ENCODE data around the gene SLC38A2.
A peak's percentile ranks its signal among the peaks of the same experiment; 100 is the strongest.

Gene SLC38A2

GRCh38 chr12:46404733-46405132 is 32.2 kb upstream of the SLC38A2 start:
- Histone ChIP-seq H3K27ac (ENCODE audit: low read length, poor library complexity, severe bottlenecking) (no peak overlapping the region), H3K9me3 (ENCODE audit: control insufficient read depth, low read length) (no peaks in the 10 kb centered on the region), H4K91ac (ENCODE audit: low read length) (peak overlapping the region; percentile 46), H2BK12ac (ENCODE audit: low read length in 2 of 2) (peak overlapping the region in 1 of 2 experiments; percentile 96), H3K79me1 (replicated peaks; ENCODE audit: low read length, poor library complexity, severe bottlenecking) (peaks cover 6% of the 10 kb centered on the region), H3K4ac (ENCODE audit: low read depth in 1 of 2, low read length in 2 of 2) (peak overlapping the region; percentile 55 to 90), H3K4me3 (ENCODE audit: insufficient read depth in 1 of 2, low read depth in 1 of 2, low read length in 2 of 2) (no peak overlapping the region), H2BK15ac (ENCODE audit: low read depth, poor library complexity, severe bottlenecking) (no peak overlapping the region), H3K4me1 (ENCODE audit: control insufficient read depth, insufficient read depth, low read depth, low read length) (peaks cover 5% of the 10 kb centered on the region), H3K14ac (ENCODE audit: low read length in 2 of 2) (peak overlapping the region in 1 of 2 experiments; percentile 83), H3K23ac (ENCODE audit: low read length in 2 of 2) (no peak overlapping the region), H3K18ac (ENCODE audit: low read depth in 1 of 2, low read length in 2 of 2) (peak overlapping the region; percentile 78 to 84), H3K9ac (ENCODE audit: low read length) (no peak overlapping the region), H3K27me3 (ENCODE audit: control insufficient read depth in 1 of 2, insufficient read depth in 1 of 2, low read length in 2 of 2) (no peaks in the 10 kb centered on the region), H3K4me2 (ENCODE audit: low read length, poor library complexity, severe bottlenecking) (no peak overlapping the region), H2BK120ac (ENCODE audit: low read depth, low read length) (peak overlapping the region; percentile 59), H3K36me3 (ENCODE audit: control insufficient read depth in 1 of 2, insufficient read depth in 2 of 2, low read depth in 1 of 2, low read length in 2 of 2) (no peaks in the 10 kb centered on the region), H2AK5ac (ENCODE audit: low read length, severe bottlenecking) (peak overlapping the region; percentile 70), H2BK5ac (ENCODE audit: low read depth, low read length, poor library complexity, severe bottlenecking) (no peak overlapping the region), H2AFZ (ENCODE audit: low read depth, low read length) (no peak overlapping the region), H4K8ac (ENCODE audit: low read length) (no peak overlapping the region)
- WGBS: 95% methylated on average over 5 of the region's 5 CpGs
- no peak for DNase-seq

DNA sequence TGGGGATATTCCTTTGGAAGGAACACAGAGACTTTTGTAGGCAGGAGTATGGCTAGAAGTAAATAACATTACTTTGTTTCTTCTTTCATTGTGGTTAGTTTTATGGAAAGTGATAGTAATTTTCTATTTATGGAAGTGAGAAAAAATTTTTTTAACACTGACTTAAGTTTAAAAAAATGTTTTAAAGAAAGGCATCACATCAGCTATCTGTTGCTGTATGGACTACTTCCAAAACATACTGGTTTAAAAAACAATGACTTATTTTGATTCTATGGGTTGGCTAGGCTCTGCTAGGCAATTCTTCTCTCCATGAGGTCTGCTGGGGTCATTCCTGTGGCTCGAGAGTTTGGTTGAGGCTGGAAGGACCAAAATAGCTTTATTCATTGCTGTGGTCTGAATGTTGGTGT is 31.7 kb upstream of the SLC38A2 start:
- Histone ChIP-seq H2BK15ac (ENCODE audit: low read depth, poor library complexity, severe bottlenecking) (no peak overlapping the region), H3K18ac (ENCODE audit: low read depth in 1 of 2, low read length in 2 of 2) (peak overlapping the region; percentile 78 to 84), H3K36me3 (ENCODE audit: control insufficient read depth in 1 of 2, insufficient read depth in 2 of 2, low read depth in 1 of 2, low read length in 2 of 2) (no peaks in the 10 kb centered on the region), H2BK12ac (ENCODE audit: low read length in 2 of 2) (peak overlapping the region in 1 of 2 experiments; percentile 84), H3K9me3 (ENCODE audit: control insufficient read depth, low read length) (no peaks in the 10 kb centered on the region), H4K8ac (ENCODE audit: low read length) (no peak overlapping the region), H2AFZ (ENCODE audit: low read depth, low read length) (no peak overlapping the region), H3K4ac (ENCODE audit: low read depth in 1 of 2, low read length in 2 of 2) (peak overlapping the region in 1 of 2 experiments; percentile 90), H2BK5ac (ENCODE audit: low read depth, low read length, poor library complexity, severe bottlenecking) (no peak overlapping the region), H3K27ac (ENCODE audit: low read length, poor library complexity, severe bottlenecking) (no peak overlapping the region), H3K9ac (ENCODE audit: low read length) (no peak overlapping the region), H3K27me3 (ENCODE audit: control insufficient read depth in 1 of 2, insufficient read depth in 1 of 2, low read length in 2 of 2) (no peaks in the 10 kb centered on the region), H3K4me3 (ENCODE audit: insufficient read depth in 1 of 2, low read depth in 1 of 2, low read length in 2 of 2) (no peak overlapping the region), H3K23ac (ENCODE audit: low read length in 2 of 2) (no peak overlapping the region), H3K4me1 (ENCODE audit: control insufficient read depth, insufficient read depth, low read depth, low read length) (peaks cover 5% of the 10 kb centered on the region), H2BK120ac (ENCODE audit: low read depth, low read length) (no peak overlapping the region), H2AK5ac (ENCODE audit: low read length, severe bottlenecking) (no peak overlapping the region), H3K4me2 (ENCODE audit: low read length, poor library complexity, severe bottlenecking) (no peak overlapping the region), H4K91ac (ENCODE audit: low read length) (peak overlapping the region; percentile 30), H3K79me1 (replicated peaks; ENCODE audit: low read length, poor library complexity, severe bottlenecking) (peaks cover 6% of the 10 kb centered on the region), H3K14ac (ENCODE audit: low read length in 2 of 2) (peak overlapping the region in 1 of 2 experiments; percentile 83)
- WGBS: 14% methylated on average over 1 of the region's 1 CpG
- peak; percentile 35 for DNase-seq

DNA sequence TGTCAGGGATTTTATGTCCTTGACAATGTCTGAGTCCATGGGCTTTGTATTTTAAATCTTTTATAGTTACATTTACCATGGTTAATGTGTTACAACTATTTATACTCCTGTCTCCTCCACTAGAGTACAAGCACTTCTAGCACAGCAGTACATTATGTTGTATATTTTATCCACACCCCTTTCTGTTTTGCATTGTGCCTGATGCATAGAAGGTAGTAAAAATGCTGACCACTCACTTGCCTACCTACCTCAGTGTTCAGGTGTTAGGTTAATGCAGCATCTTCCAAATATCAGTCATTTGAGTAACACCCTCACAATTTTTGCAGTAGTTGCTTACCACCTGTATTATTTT is 31.1 kb upstream of the SLC38A2 start:
- Histone ChIP-seq H3K9me3 (ENCODE audit: control insufficient read depth, low read length) (no peaks in the 10 kb centered on the region), H3K36me3 (ENCODE audit: control insufficient read depth in 1 of 2, insufficient read depth in 2 of 2, low read depth in 1 of 2, low read length in 2 of 2) (no peaks in the 10 kb centered on the region), H3K9ac (ENCODE audit: low read length) (no peak overlapping the region), H2BK120ac (ENCODE audit: low read depth, low read length) (no peak overlapping the region), H2BK12ac (ENCODE audit: low read length in 2 of 2) (peak overlapping the region in 1 of 2 experiments; percentile 94), H2AK5ac (ENCODE audit: low read length, severe bottlenecking) (no peak overlapping the region), H3K18ac (ENCODE audit: low read depth in 1 of 2, low read length in 2 of 2) (peak overlapping the region in 1 of 2 experiments; percentile 80), H2BK15ac (ENCODE audit: low read depth, poor library complexity, severe bottlenecking) (no peak overlapping the region), H3K4me3 (ENCODE audit: insufficient read depth in 1 of 2, low read depth in 1 of 2, low read length in 2 of 2) (no peak overlapping the region), H4K8ac (ENCODE audit: low read length) (no peak overlapping the region), H3K79me1 (replicated peaks; ENCODE audit: low read length, poor library complexity, severe bottlenecking) (peaks cover 6% of the 10 kb centered on the region), H2AFZ (ENCODE audit: low read depth, low read length) (no peak overlapping the region), H3K23ac (ENCODE audit: low read length in 2 of 2) (no peak overlapping the region), H3K27ac (ENCODE audit: low read length, poor library complexity, severe bottlenecking) (peak overlapping the region; percentile 7), H3K27me3 (ENCODE audit: control insufficient read depth in 1 of 2, insufficient read depth in 1 of 2, low read length in 2 of 2) (no peaks in the 10 kb centered on the region), H2BK5ac (ENCODE audit: low read depth, low read length, poor library complexity, severe bottlenecking) (no peak overlapping the region), H3K4me1 (ENCODE audit: control insufficient read depth, insufficient read depth, low read depth, low read length) (peaks cover 5% of the 10 kb centered on the region), H3K4me2 (ENCODE audit: low read length, poor library complexity, severe bottlenecking) (no peak overlapping the region), H4K91ac (ENCODE audit: low read length) (no peak overlapping the region), H3K14ac (ENCODE audit: low read length in 2 of 2) (no peak overlapping the region), H3K4ac (ENCODE audit: low read depth in 1 of 2, low read length in 2 of 2) (no peak overlapping the region)
- DNase-seq: no peak

DNA sequence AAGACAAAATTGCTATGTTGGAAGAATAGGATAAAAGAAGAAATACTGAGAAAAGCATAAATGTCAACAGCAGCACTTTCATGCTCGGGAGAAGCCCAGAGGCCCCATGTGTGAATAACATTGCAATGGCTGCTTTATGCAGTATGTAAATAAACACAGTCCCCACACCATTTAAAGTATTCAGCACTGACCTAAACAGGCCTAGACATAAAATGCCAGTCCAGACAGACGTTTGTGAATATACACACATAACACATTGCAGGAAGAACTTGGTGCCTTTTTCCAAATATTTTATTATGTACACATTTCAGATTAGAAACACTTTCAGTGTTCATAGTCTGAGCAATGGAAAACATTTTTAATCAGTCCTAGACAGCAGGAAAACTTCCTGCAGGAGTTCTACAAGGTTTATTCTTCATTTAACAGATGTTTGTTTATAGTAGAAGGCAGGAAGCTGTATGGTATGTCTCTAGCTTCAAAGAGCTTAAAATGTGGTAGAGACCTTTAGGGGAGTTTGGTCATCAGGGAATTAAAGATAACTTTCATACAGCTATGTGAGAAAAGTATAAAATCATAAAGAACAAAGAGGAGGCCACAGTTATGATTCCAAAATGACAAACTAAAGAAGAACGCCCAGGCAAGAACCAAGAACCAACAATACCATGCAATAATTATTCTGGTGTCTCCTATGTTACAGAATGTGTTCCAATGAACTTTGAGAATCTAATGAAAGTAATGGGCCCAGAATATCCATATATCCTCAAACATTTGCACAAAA is 30.6 kb upstream of the SLC38A2 start:
- Histone ChIP-seq H3K9ac (ENCODE audit: low read length) (peak overlapping the region; percentile 61), H2BK12ac (ENCODE audit: low read length in 2 of 2) (no peak overlapping the region), H3K14ac (ENCODE audit: low read length in 2 of 2) (no peak overlapping the region), H3K4ac (ENCODE audit: low read depth in 1 of 2, low read length in 2 of 2) (no peak overlapping the region), H3K9me3 (ENCODE audit: control insufficient read depth, low read length) (no peaks in the 10 kb centered on the region), H3K4me2 (ENCODE audit: low read length, poor library complexity, severe bottlenecking) (no peak overlapping the region), H4K91ac (ENCODE audit: low read length) (no peak overlapping the region), H3K4me3 (ENCODE audit: insufficient read depth in 1 of 2, low read depth in 1 of 2, low read length in 2 of 2) (no peak overlapping the region), H3K27me3 (ENCODE audit: control insufficient read depth in 1 of 2, insufficient read depth in 1 of 2, low read length in 2 of 2) (no peaks in the 10 kb centered on the region), H3K18ac (ENCODE audit: low read depth in 1 of 2, low read length in 2 of 2) (no peak overlapping the region), H2BK15ac (ENCODE audit: low read depth, poor library complexity, severe bottlenecking) (no peak overlapping the region), H2BK120ac (ENCODE audit: low read depth, low read length) (no peak overlapping the region), H3K27ac (ENCODE audit: low read length, poor library complexity, severe bottlenecking) (peak overlapping the region; percentile 31), H3K23ac (ENCODE audit: low read length in 2 of 2) (no peak overlapping the region), H2BK5ac (ENCODE audit: low read depth, low read length, poor library complexity, severe bottlenecking) (no peak overlapping the region), H3K4me1 (ENCODE audit: control insufficient read depth, insufficient read depth, low read depth, low read length) (peaks cover 5% of the 10 kb centered on the region), H3K79me1 (replicated peaks; ENCODE audit: low read length, poor library complexity, severe bottlenecking) (peaks cover 4% of the 10 kb centered on the region), H2AFZ (ENCODE audit: low read depth, low read length) (no peak overlapping the region), H4K8ac (ENCODE audit: low read length) (no peak overlapping the region), H2AK5ac (ENCODE audit: low read length, severe bottlenecking) (no peak overlapping the region), H3K36me3 (ENCODE audit: control insufficient read depth in 1 of 2, insufficient read depth in 2 of 2, low read depth in 1 of 2, low read length in 2 of 2) (no peaks in the 10 kb centered on the region)
- WGBS: 0% methylated on average over 1 of the region's 3 CpGs
- DNase-seq: peak; percentile 79
